K562 (cell line): ENCODE measurements around the gene MTSS2. TPM values are rescaled to one million over a fixed set of nuclear protein-coding genes. Genes with fewer than 3 reads are reported as not detected.

ENCODE experiments used
- ATAC-seq: fragments of 200-7000 bp; cut with Tn5 transposase; 3 replicates; pipeline ENCODE4 v1.9.1; 2020; ENCODE audit warnings: moderate library complexity
- BruUV-seq: library from RNA; stranded (reverse); fragments of 400-500 nt; replicated peaks from 2 replicates; lab custom pipeline; 2021; lab: Mats Ljungman, UMichigan
- CTCF ChIA-PET: fragments of 300-600 bp; formaldehyde crosslinking; extraction: SDS; loops from one replicate; lab custom pipeline; 2021; ENCODE audit warnings: low intra/inter-chr PET ratio; lab: Yijun Ruan, JAX
- POLR2A ChIA-PET: fragments of 300-600, 350-650 bp; sonication (Branson Sonifier 250); formaldehyde crosslinking; extraction: SDS; loops from one replicate; lab custom pipeline; 2021; ENCODE audit warnings: antibody characterized with exemption, inconsistent platforms; lab: Yijun Ruan, JAX
- DNase-seq, 4 experiments: peaks; one replicate each; pipeline versions ENCODE4 v3.0.0 to v3.0.0-alpha.2; 2011 to 2018; ENCODE audit warnings: low spot score in 3 of 4, mixed read lengths in 3 of 4; ENCODE audit errors: extremely low read depth in 1 of 4
- FAIRE-seq: peaks from 2 replicates; lab custom pipeline; 2011; peaks lifted over from hg19 to GRCh38; lab: Jason Lieb, UNC
- H2AFZ ChIP-seq: 2 replicates; pipeline ENCODE4 v1.6.0; 2011; ENCODE audit warnings: low read depth, low read length, control low read depth, inconsistent platforms
- H3K27ac ChIP-seq: fragments of 200-600 bp; 3 replicates; pipeline ENCODE4 v1.8.0; 2011; ENCODE audit warnings: low read depth, mild to moderate bottlenecking, control low read depth, inconsistent platforms, low read length, moderate library complexity, mixed read lengths; ENCODE audit errors: extremely low read depth
- H3K27me3 ChIP-seq, 2 experiments: fragments of 300-600 bp in 1 of 2; 2 replicates in 1 of 2; 3 replicates in 1 of 2; pipeline versions ENCODE4 v1.6.0 to v1.8.0; 2011; ENCODE audit warnings: inconsistent platforms in 2 of 2, low read length in 2 of 2, mild to moderate bottlenecking in 1 of 2, mixed read lengths in 1 of 2, moderate library complexity in 1 of 2; ENCODE audit not compliant: control insufficient read depth in 2 of 2, insufficient read depth in 2 of 2
- H3K36me3 ChIP-seq: fragments of 300-600 bp; 3 replicates; pipeline ENCODE4 v1.8.0; 2011; ENCODE audit warnings: mild to moderate bottlenecking, low read length, inconsistent platforms; ENCODE audit not compliant: control insufficient read depth, insufficient read depth
- H3K4me1 ChIP-seq, 2 experiments: fragments of 200-600 bp in 1 of 2; replicated peaks in 1 of 2; 2 replicates in 1 of 2; 3 replicates in 1 of 2; pipeline versions ENCODE4 v1.5.1 to v1.8.0; 2011; ENCODE audit warnings: inconsistent platforms in 2 of 2, low read length in 2 of 2, mild to moderate bottlenecking in 1 of 2, mixed read lengths in 1 of 2, moderate library complexity in 1 of 2; ENCODE audit not compliant: control insufficient read depth in 2 of 2, insufficient read depth in 2 of 2
- H3K4me2 ChIP-seq: 2 replicates; pipeline ENCODE4 v1.6.1; 2011; ENCODE audit warnings: low read length, control low read depth, inconsistent platforms, mixed read lengths; ENCODE audit not compliant: insufficient read depth
- H3K4me3 ChIP-seq: fragments of 200-600 bp; sonication (generic), shearing (Covaris generic); 2 replicates; pipeline ENCODE4 v1.5.1; 2016; ENCODE audit warnings: control low read depth, inconsistent platforms
- H3K79me2 ChIP-seq: fragments of 200-600 bp; 3 replicates; pipeline ENCODE4 v1.8.0; 2011; ENCODE audit warnings: low read length, inconsistent platforms; ENCODE audit not compliant: control insufficient read depth, insufficient read depth
- H3K9ac ChIP-seq, 2 experiments: 2 replicates each; pipeline versions ENCODE4 v1.6.0 to v1.6.1; 2011; ENCODE audit warnings: low read depth in 2 of 2, low read length in 2 of 2, control low read depth in 1 of 2, inconsistent platforms in 1 of 2, mild to moderate bottlenecking in 1 of 2, mixed read lengths in 1 of 2; ENCODE audit not compliant: insufficient read depth in 1 of 2
- H3K9me1 ChIP-seq: one replicate; pipeline ENCODE4 v1.6.0; 2011; ENCODE audit warnings: inconsistent platforms, mild to moderate bottlenecking, low read length, moderate library complexity; ENCODE audit not compliant: control insufficient read depth, insufficient read depth
- H3K9me3 ChIP-seq: replicated peaks from 2 replicates; pipeline ENCODE4 v1.5.1; 2011; ENCODE audit warnings: low read depth, low read length, inconsistent platforms; ENCODE audit not compliant: control insufficient read depth, insufficient read depth
- H4K20me1 ChIP-seq: replicated peaks from 2 replicates; pipeline ENCODE4 v1.6.1; 2011; ENCODE audit warnings: low read length, inconsistent platforms, mixed read lengths; ENCODE audit not compliant: control insufficient read depth, insufficient read depth
- CREM ChIP-seq: IDR thresholded peaks from 2 replicates; pipeline ENCODE4 v1.6.1; 2014; ENCODE audit warnings: antibody characterized with exemption, low read depth
- DNMT1 ChIP-seq: fragments of 450-650 bp; IDR thresholded peaks from 2 replicates; pipeline ENCODE4 v1.6.1; 2016; ENCODE audit warnings: antibody characterized with exemption, mild to moderate bottlenecking
- ERF ChIP-seq: fragments of 450-650 bp; formaldehyde crosslinking; IDR thresholded peaks from 2 replicates; pipeline ENCODE4 v1.4.0; 2020; ENCODE audit warnings: mild to moderate bottlenecking, mixed read lengths
- FOS ChIP-seq: IDR thresholded peaks from 3 replicates; pipeline ENCODE4 v1.6.1; 2011; ENCODE audit not compliant: insufficient read length; ENCODE audit errors: extremely low read depth
- HBP1 ChIP-seq: fragments of 450-650 bp; formaldehyde crosslinking; IDR thresholded peaks from 2 replicates; pipeline ENCODE4 v1.4.0; 2022; ENCODE audit warnings: missing genetic modification characterization
- KLF13 ChIP-seq: fragments of 450-650 bp; IDR thresholded peaks from 2 replicates; pipeline ENCODE4 v1.6.1; 2016; ENCODE audit warnings: missing genetic modification characterization, low read depth, mild to moderate bottlenecking, missing compliant biosample characterization, moderate library complexity, borderline replicate concordance
- NFIC ChIP-seq: fragments of 450-650 bp; IDR thresholded peaks from 2 replicates; pipeline ENCODE4 v1.6.1; 2017; ENCODE audit warnings: mild to moderate bottlenecking, inconsistent platforms
- POLR2A ChIP-seq: fragments of 450-650 bp; conservative IDR thresholded peaks from 2 replicates; pipeline ENCODE4 v1.6.1; 2016
- POLR2AphosphoS2 ChIP-seq: IDR thresholded peaks from 2 replicates; pipeline ENCODE4 v1.6.1; 2012; ENCODE audit warnings: low read length, improper control_type of control experiment
- PRMT5 ChIP-seq: sonication (generic); formaldehyde crosslinking; IDR thresholded peaks from 2 replicates; pipeline ENCODE4 v1.5.0; 2020; ENCODE audit warnings: missing genetic modification reagents
- RBM14 ChIP-seq: fragments of 200-400 bp; formaldehyde crosslinking; IDR thresholded peaks from 2 replicates; pipeline ENCODE4 v1.6.1; 2018; ENCODE audit warnings: low read depth, mild to moderate bottlenecking, low read length, moderate library complexity, borderline replicate concordance; ENCODE audit not compliant: insufficient read depth
- RFX1 ChIP-seq: fragments of 450-650 bp; IDR thresholded peaks from 2 replicates; pipeline ENCODE4 v1.6.1; 2016; ENCODE audit warnings: mild to moderate bottlenecking, moderate library complexity
- SIN3A ChIP-seq, 2 experiments: fragments of 150-350 bp in 1 of 2; IDR thresholded peaks; 2 replicates each; pipeline ENCODE4 v1.6.1; 2011 to 2016; ENCODE audit warnings: borderline replicate concordance in 2 of 2, low read depth in 2 of 2, low read length in 2 of 2, mild to moderate bottlenecking in 2 of 2, moderate library complexity in 2 of 2; ENCODE audit not compliant: control insufficient read depth in 1 of 2
- SOX6 ChIP-seq: fragments of 450-650 bp; IDR thresholded peaks from 2 replicates; pipeline ENCODE4 v1.6.1; 2014; ENCODE audit warnings: mild to moderate bottlenecking
- SUPT5H ChIP-seq: fragments of 450-650 bp; IDR thresholded peaks from 2 replicates; pipeline ENCODE4 v1.6.1; 2016
- ZBTB1 ChIP-seq: sonication (generic); formaldehyde crosslinking; IDR thresholded peaks from 2 replicates; pipeline ENCODE4 v1.8.1; 2023; ENCODE audit warnings: missing genetic modification reagents, low read depth, mild to moderate bottlenecking, borderline replicate concordance
- ZFP36 ChIP-seq: fragments of 150-350 bp; IDR thresholded peaks from 2 replicates; pipeline ENCODE4 v1.6.1; 2018; ENCODE audit warnings: low read length, low read depth; ENCODE audit not compliant: partially characterized antibody
- ZNF232 ChIP-seq: sonication (generic); formaldehyde crosslinking; IDR thresholded peaks from 2 replicates; pipeline ENCODE4 v1.8.0; 2022; ENCODE audit warnings: mild to moderate bottlenecking, missing genetic modification reagents
- ZNF24 ChIP-seq: fragments of 450-650 bp; IDR thresholded peaks from 2 replicates; pipeline ENCODE4 v1.6.1; 2016
- ZNF277 ChIP-seq: fragments of 250-450 bp; sonication (Bioruptor Pico); IDR thresholded peaks from 2 replicates; pipeline ENCODE4 v1.8.0; 2022; ENCODE audit warnings: inconsistent platforms, mild to moderate bottlenecking, moderate library complexity, borderline replicate concordance
- ZNF586 ChIP-seq: fragments of 450-650 bp; formaldehyde crosslinking; conservative IDR thresholded peaks from 2 replicates; pipeline ENCODE4 v1.4.0; 2020; ENCODE audit warnings: mild to moderate bottlenecking, moderate library complexity
- ZNF717 ChIP-seq: fragments of 250-450 bp; sonication (Bioruptor Pico); IDR thresholded peaks from 2 replicates; pipeline ENCODE4 v1.5.0; 2021
- WGBS: fragments of 100-300 bp; shearing (Covaris generic); methylation state at CpG from one replicate; pipeline ENCODE4 v1.1.6; 2016; ENCODE audit warnings: low coverage, mixed read lengths; ENCODE audit not compliant: insufficient coverage; ENCODE audit errors: missing lambda C conversion rate; 5-methylcytosine and 5-hydroxymethylcytosine counted together
- in situ Hi-C: fragments of 300-500 bp; cut with MboI; formaldehyde crosslinking; loops from 4 replicates; pipeline ENCODE4 v1.15.0; 2018; ENCODE audit warnings: inconsistent platforms, mixed read lengths
- intact Hi-C: fragments of 100-400 bp; cut with micrococcal nuclease; formaldehyde crosslinking; loops from 2 replicates; pipeline ENCODE4 v1.14.2; 2022
- polyA plus RNA-seq, 8 experiments: library from polyadenylated mRNA; depleted of rRNA in 4 of 8; stranded (reverse) in 5 of 8; unstranded in 3 of 8; fragments of >200 nt; fragmentation: Nextera tagmentation in 2 of 8; fragmentation: Illumina TruSeq in 1 of 8; extraction: Ambion mirVana in 2 of 8; extraction: Trizol in 1 of 8; gene quantifications; 2 replicates each; pipeline versions ENCODE4 v1.2.1 to v1.2.3, GENCODE V29; 2011 to 2014; ENCODE audit warnings: inconsistent platforms in 1 of 8, missing spikeins in 1 of 8
- total RNA-seq, 7 experiments: library from RNA; depleted of rRNA in 6 of 7; stranded (reverse); fragments of >200 nt in 6 of 7; fragmentation: Illumina TruSeq in 2 of 7; extraction: Trizol in 2 of 7; gene quantifications; 2 replicates each; pipeline versions ENCODE4 v1.2.1 to v1.2.3, GENCODE V29; 2011 to 2021; ENCODE audit warnings: low replicate concordance in 1 of 7

The MTSS2 gene
- total and polyA plus RNA-seq, 9 of the 15 experiments (the other 6 are each of a cell fraction or from before 2014, with no cell fraction given): 0.11 to 60.3 (median 16.9) TPM

- TF ChIP-seq ZBTB1 (CRISPR knock-in tag): no peak
- TF ChIP-seq SUPT5H: no peak
- TF ChIP-seq SOX6: no peak
- no peak for TF ChIP-seq POLR2A
- TF ChIP-seq HBP1: no peak
- TF ChIP-seq ZNF24: no peak
- TF ChIP-seq SIN3A (IDR thresholded peaks at IDR 0.05; ENCODE audit: borderline replicate concordance in 2 of 2, control insufficient read depth in 1 of 2, low read depth in 2 of 2, low read length in 2 of 2): no peak
- no peak for TF ChIP-seq ERF (CRISPR knock-in tag)
Observed at GRCh38 chr16:70720425-70721201, 34.8 kb upstream of the MTSS2 start (continued).

- no peak overlapping the region for H3K4me3 ChIP-seq
- peaks cover 3% of the 10 kb centered on the region for H3K9me1 ChIP-seq
- DNase-seq (no peak), FAIRE-seq (no peak), ATAC-seq (no peak)
- intact Hi-C loops (no loop called here), in situ Hi-C loops (no loop called here)
- H3K4me2 ChIP-seq: no peak overlapping the region
- no peaks in the 10 kb centered on the region for H3K27me3 ChIP-seq
- no peaks in the 10 kb centered on the region for H3K79me2 ChIP-seq
- H3K9ac ChIP-seq: peak overlapping the region in 1 of 2 experiments; percentile 24; a peak in 1 of 4 replicates
- H3K9me3 ChIP-seq: no peaks in the 10 kb centered on the region
- ChIA-PET CTCF (no interaction called here), POLR2A (no interaction called here)
- no TSS peak for BruUV-seq
- 87% methylated on average over 3 of the region's 9 CpGs for WGBS
- H3K36me3 ChIP-seq: peaks cover 9% of the 10 kb centered on the region; the same call in 1 of the 3 replicates
- H3K4me1 ChIP-seq: peaks cover 2 to 11% of the 10 kb centered on the region in 2 experiments; a peak in 3 of 5 replicates
- H2AFZ ChIP-seq: no peak overlapping the region
- no peaks in the 10 kb centered on the region for H4K20me1 ChIP-seq
- no peak overlapping the region for H3K27ac ChIP-seq
- TF ChIP-seq CREM (no peak), POLR2AphosphoS2 (no peak), FOS (no peak), RFX1 (no peak), ZNF277 (CRISPR knock-in tag) (no peak), PRMT5 (no peak), ZFP36 (no peak), RBM14 (no peak), ZNF586 (no peak), ZNF717 (CRISPR knock-in tag) (no peak), DNMT1 (no peak), ZNF232 (CRISPR knock-in tag) (no peak), NFIC (no peak), KLF13 (no peak)
Observed at GRCh38 chr16:70717065-70717464, 31.2 kb upstream of the MTSS2 start.
